GM12892 (cell line): ENCODE results near the gene TMPRSS13. TPM values are rescaled to one million over a fixed set of nuclear protein-coding genes. Genes with fewer than 3 reads are reported as not detected.
A peak's percentile ranks its signal among the peaks of the same experiment; 100 is the strongest.
"Not testable (repeated sequence)": the region's sequence is repeated elsewhere in the genome, so short reads cannot be mapped to it uniquely, and the experiment has no call there.

ENCODE experiments used
- DNase-seq: peaks from one replicate; pipeline ENCODE4 v3.0.0; 2011; ENCODE audit not compliant: insufficient read length
- FAIRE-seq: peaks from 2 replicates; lab custom pipeline; 2011; peaks lifted over from hg19 to GRCh38; lab: Jason Lieb, UNC
- POLR2A ChIP-seq: IDR thresholded peaks from 2 replicates; pipeline ENCODE4 v1.6.1; 2011; ENCODE audit warnings: low read depth, low read length, control low read depth
- POLR2AphosphoS5 ChIP-seq: IDR thresholded peaks from 2 replicates; pipeline ENCODE4 v1.6.1; 2011; ENCODE audit warnings: low read depth, low read length, control low read depth
- TAF1 ChIP-seq: IDR thresholded peaks from 2 replicates; pipeline ENCODE4 v1.6.1; 2011; ENCODE audit warnings: low read depth, mild to moderate bottlenecking, control low read depth, low read length, borderline replicate concordance
- polyA plus RNA-seq: library from polyadenylated mRNA; unstranded; fragments of >200 nt; gene quantifications from one replicate; pipeline ENCODE4 v1.2.1, GENCODE V29; 2012; ENCODE audit warnings: missing spikeins, inconsistent platforms; ENCODE audit not compliant: missing spikeins

Gene TMPRSS13
- 0.51 TPM for polyA plus RNA-seq

DNA sequence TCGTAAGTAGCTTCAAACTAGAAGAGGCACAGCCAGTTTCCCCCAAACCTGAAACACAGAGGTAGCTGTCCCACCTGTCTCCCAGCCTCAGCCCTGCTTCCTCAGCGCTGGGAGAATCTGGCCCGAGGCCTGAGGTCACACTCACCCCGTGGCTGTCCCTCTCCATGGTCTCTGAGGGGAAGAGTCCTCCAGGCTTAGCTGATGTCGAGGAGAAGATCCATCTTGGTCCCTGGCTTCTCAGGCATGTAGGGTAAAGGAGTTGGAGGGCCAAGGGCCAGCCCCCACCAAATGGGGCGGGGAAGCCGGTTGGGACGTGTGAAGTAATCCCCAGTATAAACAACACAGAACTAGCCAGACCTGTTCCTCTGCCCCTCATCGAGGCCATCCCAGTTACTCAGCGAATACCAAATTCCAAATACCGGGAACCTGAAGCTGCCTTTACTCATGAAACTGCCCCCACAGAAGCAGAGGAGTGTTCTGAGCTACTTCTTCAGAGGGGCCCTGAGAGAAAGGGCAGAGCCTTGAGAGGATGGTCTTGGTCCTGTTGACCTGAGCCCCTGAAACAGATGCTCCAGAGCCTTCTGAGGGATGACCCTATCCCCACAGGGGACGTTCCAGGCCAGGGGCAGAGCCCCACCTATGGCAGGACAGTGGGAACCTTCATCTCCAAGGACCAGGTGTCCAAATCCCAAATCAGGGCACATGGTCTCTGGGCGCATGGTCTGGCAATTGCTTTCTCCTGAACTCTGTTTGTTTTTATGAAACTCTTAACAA, at the start of gene TMPRSS13:
Gene TMPRSS13 (minus strand): TSS at position 261 of the 774 bp plus-strand sequence. CDS start 95 bp downstream, at position 166.
- DNase-seq: no peak
- TF ChIP-seq POLR2A (no peak), POLR2AphosphoS5 (no peak), TAF1 (no peak)
- FAIRE-seq: no peak

DNA sequence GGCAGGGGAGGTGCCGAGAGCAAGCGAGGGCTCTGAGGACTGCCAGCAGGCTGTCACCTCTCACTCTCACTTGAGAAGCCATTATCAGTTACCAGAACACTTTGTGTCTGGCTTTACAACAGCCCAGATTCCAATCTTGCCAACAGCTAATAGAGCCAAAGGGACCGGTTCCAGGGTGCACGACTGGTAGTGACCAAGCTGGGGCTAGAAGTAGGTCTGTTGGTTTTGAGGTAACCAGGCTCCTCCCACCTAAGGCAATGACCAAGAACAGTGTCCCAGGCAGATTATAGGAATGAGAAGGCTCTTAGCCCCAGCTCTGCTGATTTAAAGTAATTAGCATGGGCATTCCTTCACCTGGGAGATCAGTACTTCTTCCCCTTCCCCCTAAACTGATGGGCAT, 49.8 kb upstream of the TMPRSS13 start:
- FAIRE-seq (peak; percentile 81), DNase-seq (no peak)
- TF ChIP-seq POLR2AphosphoS5 (no peak), POLR2A (no peak), TAF1 (no peak)

DNA sequence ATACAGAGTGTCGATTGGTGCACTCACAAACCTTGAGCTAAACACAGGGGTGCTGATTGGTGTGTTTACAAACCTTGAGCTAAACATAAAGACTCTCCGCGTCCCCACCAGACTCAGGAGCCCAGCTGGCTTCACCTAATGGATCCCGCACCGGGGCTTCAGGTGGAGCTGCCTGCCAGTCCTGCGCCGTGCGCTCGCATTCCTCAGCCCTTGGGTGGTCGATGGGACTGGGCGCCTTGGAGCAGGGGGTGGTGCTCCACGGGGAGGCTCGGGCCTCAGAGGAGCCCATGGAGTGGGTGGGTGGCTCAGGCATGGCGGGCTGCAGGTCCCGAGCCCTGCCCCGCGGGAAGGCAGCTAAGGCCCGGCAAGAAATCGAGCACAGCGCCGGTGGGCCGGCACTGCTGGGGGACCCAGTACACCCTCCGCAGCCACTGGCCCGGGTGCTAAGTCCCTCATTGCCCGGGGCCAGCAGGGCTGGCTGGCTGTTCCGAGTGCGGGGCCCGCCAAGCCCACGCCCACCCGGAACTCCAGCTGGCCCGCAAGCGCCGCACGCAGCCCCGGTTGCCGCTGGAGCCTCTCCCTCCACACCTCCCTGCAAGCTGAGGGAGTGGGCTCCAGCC, 49.2 kb upstream of the TMPRSS13 start:
- not testable (repeated sequence) for FAIRE-seq, DNase-seq

DNA sequence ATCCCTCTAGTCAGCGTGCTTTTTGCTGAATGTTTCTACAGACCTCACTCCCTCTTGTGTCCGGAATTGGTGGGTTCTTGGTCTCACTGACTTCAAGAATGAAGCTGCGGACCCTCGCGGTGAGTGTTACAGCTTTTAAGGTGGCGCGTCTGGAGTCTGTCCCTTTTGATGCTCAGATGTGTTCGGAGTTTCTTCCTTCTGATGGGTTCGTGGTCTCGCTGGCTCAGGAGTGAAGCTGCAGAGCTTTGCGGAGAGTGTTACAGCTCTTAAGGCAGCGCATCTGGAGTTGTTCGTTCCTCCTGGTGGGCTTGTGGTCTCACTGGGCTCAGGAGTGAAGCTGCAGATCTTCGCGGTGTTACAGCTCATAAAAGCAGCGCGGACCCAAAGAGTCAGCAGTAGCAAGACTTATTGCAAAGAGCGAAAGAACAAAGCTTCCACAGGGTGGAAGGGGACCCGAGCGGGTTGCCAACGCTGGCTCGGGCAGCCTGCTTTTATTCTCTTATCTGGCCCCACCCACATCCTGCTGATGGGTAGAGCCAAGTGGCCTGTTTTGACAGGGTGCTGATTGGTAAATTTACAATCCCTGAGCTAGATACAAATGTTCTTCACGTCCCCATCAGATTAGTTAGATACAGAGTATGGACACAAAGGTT, 48.5 kb upstream of the TMPRSS13 start:
- DNase-seq, FAIRE-seq: not testable (repeated sequence)

DNA sequence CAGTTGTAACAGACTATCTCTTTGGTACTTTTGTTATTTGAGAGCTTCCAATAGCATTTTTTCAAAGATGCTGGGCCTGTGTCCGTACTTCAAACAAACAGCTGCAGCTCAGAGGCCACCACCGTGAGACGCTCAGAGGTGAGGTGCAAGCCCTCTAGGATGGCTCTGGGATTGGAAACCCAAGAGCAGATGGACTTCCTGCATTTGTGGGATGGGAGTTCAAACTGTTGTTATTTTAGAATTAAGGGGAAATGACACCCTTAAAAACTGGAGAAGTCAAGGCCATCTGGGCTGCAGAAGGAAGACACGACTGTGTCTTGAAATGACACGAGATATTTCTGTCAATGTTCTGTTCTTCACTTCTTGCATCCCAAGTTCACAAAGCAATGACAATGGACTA, 47.8 kb upstream of the TMPRSS13 start:
- DNase-seq (no peak), FAIRE-seq (peak; percentile 5)
- no peak for TF ChIP-seq TAF1
- TF ChIP-seq POLR2A: no peak
- no peak for TF ChIP-seq POLR2AphosphoS5

DNA sequence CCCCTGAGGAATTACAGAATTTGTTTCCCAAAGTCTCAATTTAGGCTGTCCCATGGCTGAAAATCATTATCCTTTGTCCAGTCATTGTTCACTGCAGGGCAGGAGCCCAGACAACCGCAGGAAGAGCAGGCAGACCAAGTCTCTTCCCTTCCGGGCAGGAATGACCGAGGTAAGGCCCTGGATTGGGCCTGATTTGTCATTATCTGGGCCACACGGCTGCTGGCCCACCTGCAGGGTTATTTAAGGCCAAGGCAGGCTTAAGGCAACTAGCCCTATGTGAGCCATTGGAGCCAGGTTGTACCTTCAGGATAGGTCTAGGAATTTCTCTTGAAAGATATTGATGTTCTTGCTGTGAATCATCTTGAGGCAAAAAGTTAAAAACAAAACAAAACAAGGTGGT, 47.2 kb upstream of the TMPRSS13 start:
- no peak for TF ChIP-seq TAF1
- no peak for TF ChIP-seq POLR2AphosphoS5
- no peak for TF ChIP-seq POLR2A
- FAIRE-seq: peak; percentile 33

DNA sequence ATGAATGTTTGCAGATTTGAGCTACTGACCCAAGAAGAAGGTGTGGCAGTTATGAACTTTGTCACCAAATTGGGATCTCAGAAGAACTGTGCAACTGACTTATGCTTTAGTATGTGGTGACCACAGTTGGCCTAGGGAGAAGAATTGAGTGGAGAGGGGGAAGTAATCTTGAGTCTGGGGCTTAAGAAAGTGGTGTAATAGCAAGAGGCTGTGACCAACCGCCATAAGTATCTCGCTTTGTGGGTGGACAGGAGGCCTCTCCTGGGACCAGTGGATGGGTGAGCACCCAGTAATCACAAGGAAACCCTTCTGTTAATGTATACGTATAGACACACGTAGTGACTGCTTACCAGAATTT, 44.3 kb upstream of the TMPRSS13 start:
- DNase-seq: no peak

More for the DNA sequence above, 47.2 kb upstream of the TMPRSS13 start:
- DNase-seq: no peak

DNA sequence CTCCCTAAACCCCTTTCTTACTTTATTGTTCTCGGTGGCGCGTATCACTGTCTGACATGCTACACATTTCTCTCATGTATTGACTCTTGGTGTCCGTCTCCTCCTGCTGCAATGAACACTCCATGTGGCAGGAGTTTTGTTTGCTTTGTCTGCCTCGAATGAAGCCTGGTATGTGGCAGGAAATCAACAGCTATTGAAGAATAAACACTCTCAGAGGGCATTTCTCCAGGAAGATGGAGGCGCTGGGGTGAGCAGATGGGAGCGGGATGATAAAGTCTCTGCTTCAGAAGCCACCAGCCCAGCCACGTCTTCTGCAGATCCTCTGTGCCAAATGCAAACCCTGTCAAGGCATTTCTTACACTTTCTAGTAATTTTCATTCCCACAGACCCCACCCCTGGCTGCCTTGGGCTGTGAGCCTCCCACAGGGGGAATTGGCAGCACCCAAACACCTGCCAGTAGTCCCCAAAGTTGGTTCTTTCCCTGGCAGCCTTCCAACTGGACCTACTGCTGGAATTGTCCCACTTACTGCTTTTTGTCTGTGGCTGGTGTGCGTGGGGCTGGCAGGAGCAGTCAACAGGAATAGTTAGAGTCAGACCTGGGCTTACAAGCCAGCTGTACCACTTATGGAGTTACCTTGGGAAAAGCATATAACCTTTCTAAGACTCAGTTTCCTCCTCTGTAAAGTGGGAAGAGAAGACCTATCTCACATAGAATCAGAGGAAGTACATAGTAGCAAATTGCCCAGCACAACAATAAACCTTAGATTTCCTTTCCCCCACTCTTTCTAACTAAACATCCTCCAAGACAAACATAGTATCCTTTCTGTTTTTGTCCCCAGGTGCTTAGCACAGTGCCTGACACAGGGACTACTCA, 43.7 kb upstream of the TMPRSS13 start:
- DNase-seq (no peak), FAIRE-seq (no peak)
- TF ChIP-seq POLR2AphosphoS5: no peak
- TF ChIP-seq TAF1: no peak
- no peak for TF ChIP-seq POLR2A

More for the DNA sequence above, 44.3 kb upstream of the TMPRSS13 start:
- no peak for TF ChIP-seq TAF1
- no peak for FAIRE-seq

DNA sequence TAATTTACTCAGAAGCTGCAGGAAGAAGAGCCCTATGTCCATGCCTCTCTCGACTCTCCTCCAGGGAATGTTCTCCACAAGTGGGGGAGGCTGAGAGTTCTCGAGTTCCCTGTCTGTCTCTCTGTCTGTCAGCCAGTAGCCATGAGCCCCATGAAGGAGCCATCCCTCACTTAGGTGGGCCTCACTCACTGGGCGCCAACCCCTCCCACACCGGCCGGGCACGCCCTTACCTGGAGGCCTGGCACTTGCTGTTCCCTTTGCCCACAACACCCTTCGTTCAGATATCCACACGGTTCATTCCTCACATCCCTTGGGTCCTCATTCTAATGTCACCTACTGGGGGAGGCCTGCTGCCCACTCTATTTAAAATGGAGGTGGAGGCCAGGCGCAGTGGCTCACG, 42.8 kb upstream of the TMPRSS13 start:
- no peak for TF ChIP-seq TAF1
- TF ChIP-seq POLR2AphosphoS5: no peak
- no peak for TF ChIP-seq POLR2A
- no peak for DNase-seq
- no peak for FAIRE-seq

DNA sequence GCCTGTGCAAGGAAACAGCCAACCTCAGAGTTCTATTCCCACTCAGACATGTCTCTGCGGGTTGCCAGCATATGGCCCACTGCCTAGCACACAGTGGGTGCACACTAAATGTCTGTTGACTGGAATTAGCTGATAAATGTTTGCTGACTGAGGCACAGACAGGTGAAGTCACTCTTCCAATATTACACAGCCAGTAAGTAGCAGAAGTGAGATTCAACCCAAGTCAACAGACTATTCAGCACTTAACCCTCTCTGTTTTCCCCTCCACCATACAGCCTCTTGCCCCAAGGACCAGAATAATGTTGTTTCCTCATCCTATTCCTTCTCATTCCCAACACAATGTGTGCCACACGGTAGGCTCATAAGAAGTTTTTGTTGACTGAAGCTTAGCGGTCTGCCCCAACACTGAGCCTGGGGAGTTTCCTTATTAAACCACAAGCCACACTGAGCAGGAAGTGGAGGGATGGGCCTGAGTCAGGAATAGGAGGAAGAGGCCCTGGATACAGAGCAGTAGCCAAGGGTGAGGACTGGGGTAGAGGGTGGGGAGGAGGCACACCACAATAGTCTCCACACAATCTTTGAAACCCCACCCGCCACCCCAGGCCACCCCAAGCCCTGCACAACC, 41.3 kb upstream of the TMPRSS13 start:
- TF ChIP-seq POLR2AphosphoS5 (no peak), POLR2A (no peak), TAF1 (no peak)
- DNase-seq (no peak), FAIRE-seq (peak; percentile 78)
